ENCODE measurements around the gene MYO5B.

GRCh38 chr18:50113726-50114125 lies 81.2 kb downstream of the MYO5B start:
- TF ChIP-seq, protein P1, sequence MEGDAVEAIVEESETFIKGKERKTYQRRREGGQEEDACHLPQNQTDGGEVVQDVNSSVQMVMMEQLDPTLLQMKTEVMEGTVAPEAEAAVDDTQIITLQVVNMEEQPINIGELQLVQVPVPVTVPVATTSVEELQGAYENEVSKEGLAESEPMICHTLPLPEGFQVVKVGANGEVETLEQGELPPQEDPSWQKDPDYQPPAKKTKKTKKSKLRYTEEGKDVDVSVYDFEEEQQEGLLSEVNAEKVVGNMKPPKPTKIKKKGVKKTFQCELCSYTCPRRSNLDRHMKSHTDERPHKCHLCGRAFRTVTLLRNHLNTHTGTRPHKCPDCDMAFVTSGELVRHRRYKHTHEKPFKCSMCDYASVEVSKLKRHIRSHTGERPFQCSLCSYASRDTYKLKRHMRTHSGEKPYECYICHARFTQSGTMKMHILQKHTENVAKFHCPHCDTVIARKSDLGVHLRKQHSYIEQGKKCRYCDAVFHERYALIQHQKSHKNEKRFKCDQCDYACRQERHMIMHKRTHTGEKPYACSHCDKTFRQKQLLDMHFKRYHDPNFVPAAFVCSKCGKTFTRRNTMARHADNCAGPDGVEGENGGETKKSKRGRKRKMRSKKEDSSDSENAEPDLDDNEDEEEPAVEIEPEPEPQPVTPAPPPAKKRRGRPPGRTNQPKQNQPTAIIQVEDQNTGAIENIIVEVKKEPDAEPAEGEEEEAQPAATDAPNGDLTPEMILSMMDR (IDR thresholded peaks at IDR 0.05): no peak
- TF ChIP-seq POLR2A (IDR thresholded peaks at IDR 0.05): no peak

Measured in Peyer's patch (tissue), 4 donors.